GM12892 (cell line): Measurements from ENCODE around the gene PIAS1.

Experiments used
- POLR2A ChIP-seq: IDR thresholded peaks from 2 replicates; pipeline ENCODE4 v1.6.1; 2011; ENCODE audit warnings: low read depth, low read length, control low read depth
- POLR2AphosphoS5 ChIP-seq: IDR thresholded peaks from 2 replicates; pipeline ENCODE4 v1.6.1; 2011; ENCODE audit warnings: low read depth, low read length, control low read depth
- TAF1 ChIP-seq: IDR thresholded peaks from 2 replicates; pipeline ENCODE4 v1.6.1; 2011; ENCODE audit warnings: low read depth, mild to moderate bottlenecking, control low read depth, low read length, borderline replicate concordance

GRCh38 chr15:68197661-68198437, 143.7 kb downstream of the PIAS1 start:
- TF ChIP-seq POLR2A, result no peak
- no peak for TF ChIP-seq POLR2AphosphoS5
- no peak for TF ChIP-seq TAF1
